Measurements from ENCODE around the gene MIDN.
"Not testable (repeated sequence)": the region's sequence is repeated elsewhere in the genome, so short reads cannot be mapped to it uniquely, and the experiment has no call there.

The MIDN gene

DNA sequence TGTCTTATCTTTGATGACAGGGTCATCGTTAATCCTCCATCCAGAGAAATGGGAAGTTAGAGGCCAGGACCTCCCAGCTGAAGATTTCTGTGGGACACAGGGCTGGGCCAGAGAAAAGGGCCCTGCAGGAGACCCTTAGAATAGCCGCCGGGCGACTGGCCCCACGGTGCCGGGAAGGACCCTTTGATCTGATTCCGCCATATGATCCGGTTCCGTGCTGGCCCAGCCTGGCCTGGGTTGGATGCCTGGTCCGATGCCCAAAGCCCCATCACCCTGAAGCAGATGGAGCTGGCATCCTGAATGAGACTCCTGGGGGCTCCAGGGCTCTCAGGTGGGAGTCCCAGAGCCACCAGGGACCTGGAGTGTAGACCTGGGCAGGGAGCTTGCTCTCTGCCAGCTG is 48.9 kb upstream of the MIDN start:
- Histone ChIP-seq H3K4me1 (ENCODE audit: control insufficient read depth, insufficient read depth, low read length) (peaks cover 7% of the 10 kb centered on the region), H3K4me3 (ENCODE audit: low read depth, low read length) (no peak overlapping the region), H3K9me3 (ENCODE audit: control insufficient read depth, insufficient read depth, low read depth, low read length) (no peaks in the 10 kb centered on the region), H3K27ac (ENCODE audit: extremely low read depth, low read depth, low read length) (no peak overlapping the region), H3K36me3 (ENCODE audit: control insufficient read depth in 2 of 2, insufficient read depth in 1 of 2, low read length in 2 of 2) (no peaks in the 10 kb centered on the region)
- ChIA-PET POLR2A (interaction anchor here (0.6 to 1.4 kb wide), 2 partner anchors 69 to 94 kb away, joined by 4 read pairs; partner anchors contain the start of gene CIRBP), CTCF (interaction anchor here (0.6 to 1.8 kb wide), 3 partner anchors 25 to 198 kb away, joined by 3 to 12 read pairs (median 4); no protein-coding TSS in a partner anchor)
- TF ChIP-seq ZNF677 (tag by site-specific recombination; IDR thresholded peaks at IDR 0.05) = no peak
- no peak for TF ChIP-seq ZNF24 (tag by site-specific recombination; IDR thresholded peaks at IDR 0.05)
- TF ChIP-seq ZIC2 (tag by site-specific recombination; IDR thresholded peaks at IDR 0.05) = no peak
- TF ChIP-seq, protein P1, sequence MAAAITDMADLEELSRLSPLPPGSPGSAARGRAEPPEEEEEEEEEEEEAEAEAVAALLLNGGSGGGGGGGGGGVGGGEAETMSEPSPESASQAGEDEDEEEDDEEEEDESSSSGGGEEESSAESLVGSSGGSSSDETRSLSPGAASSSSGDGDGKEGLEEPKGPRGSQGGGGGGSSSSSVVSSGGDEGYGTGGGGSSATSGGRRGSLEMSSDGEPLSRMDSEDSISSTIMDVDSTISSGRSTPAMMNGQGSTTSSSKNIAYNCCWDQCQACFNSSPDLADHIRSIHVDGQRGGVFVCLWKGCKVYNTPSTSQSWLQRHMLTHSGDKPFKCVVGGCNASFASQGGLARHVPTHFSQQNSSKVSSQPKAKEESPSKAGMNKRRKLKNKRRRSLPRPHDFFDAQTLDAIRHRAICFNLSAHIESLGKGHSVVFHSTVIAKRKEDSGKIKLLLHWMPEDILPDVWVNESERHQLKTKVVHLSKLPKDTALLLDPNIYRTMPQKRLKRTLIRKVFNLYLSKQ (tag by site-specific recombination; IDR thresholded peaks at IDR 0.05; ENCODE audit: borderline replicate concordance) = no peak
- TF ChIP-seq YY2 (tag by site-specific recombination; IDR thresholded peaks at IDR 0.05) = no peak
- no peak for TF ChIP-seq ZNF544 (tag by site-specific recombination; IDR thresholded peaks at IDR 0.05)
- no peak for TF ChIP-seq HOXD13 (CRISPR knock-in tag; IDR thresholded peaks at IDR 0.05; ENCODE audit: borderline replicate concordance)
- TF ChIP-seq SP7 (tag by site-specific recombination; IDR thresholded peaks at IDR 0.05) = no peak
- TF ChIP-seq SP2 (tag by site-specific recombination; IDR thresholded peaks at IDR 0.05) = no peak
- no peak for TF ChIP-seq ZNF629 (tag by site-specific recombination; IDR thresholded peaks at IDR 0.05)
- TF ChIP-seq ZFP41 (tag by site-specific recombination; IDR thresholded peaks at IDR 0.05; ENCODE audit: borderline replicate concordance) = no peak
- TF ChIP-seq ZNF664 (tag by site-specific recombination; IDR thresholded peaks at IDR 0.05) = no peak
- TF ChIP-seq, protein P2, sequence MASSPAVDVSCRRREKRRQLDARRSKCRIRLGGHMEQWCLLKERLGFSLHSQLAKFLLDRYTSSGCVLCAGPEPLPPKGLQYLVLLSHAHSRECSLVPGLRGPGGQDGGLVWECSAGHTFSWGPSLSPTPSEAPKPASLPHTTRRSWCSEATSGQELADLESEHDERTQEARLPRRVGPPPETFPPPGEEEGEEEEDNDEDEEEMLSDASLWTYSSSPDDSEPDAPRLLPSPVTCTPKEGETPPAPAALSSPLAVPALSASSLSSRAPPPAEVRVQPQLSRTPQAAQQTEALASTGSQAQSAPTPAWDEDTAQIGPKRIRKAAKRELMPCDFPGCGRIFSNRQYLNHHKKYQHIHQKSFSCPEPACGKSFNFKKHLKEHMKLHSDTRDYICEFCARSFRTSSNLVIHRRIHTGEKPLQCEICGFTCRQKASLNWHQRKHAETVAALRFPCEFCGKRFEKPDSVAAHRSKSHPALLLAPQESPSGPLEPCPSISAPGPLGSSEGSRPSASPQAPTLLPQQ (tag by site-specific recombination; IDR thresholded peaks at IDR 0.05) = no peak
- no peak for TF ChIP-seq ZNF707 (tag by site-specific recombination; IDR thresholded peaks at IDR 0.05)
- no peak for TF ChIP-seq ZNF626 (tag by site-specific recombination; IDR thresholded peaks at IDR 0.05)
- no peak for TF ChIP-seq ZNF416 (tag by site-specific recombination; IDR thresholded peaks at IDR 0.05)
- TF ChIP-seq ZNF654 (tag by site-specific recombination; IDR thresholded peaks at IDR 0.05; ENCODE audit: low read depth) = no peak
- no peak for TF ChIP-seq ZNF211 (tag by site-specific recombination; IDR thresholded peaks at IDR 0.05; ENCODE audit: low read depth)
- no peak for TF ChIP-seq SCRT2 (tag by site-specific recombination; IDR thresholded peaks at IDR 0.05)
- TF ChIP-seq GLI2 (tag by site-specific recombination; IDR thresholded peaks at IDR 0.05; ENCODE audit: borderline replicate concordance, low read depth) = no peak

DNA sequence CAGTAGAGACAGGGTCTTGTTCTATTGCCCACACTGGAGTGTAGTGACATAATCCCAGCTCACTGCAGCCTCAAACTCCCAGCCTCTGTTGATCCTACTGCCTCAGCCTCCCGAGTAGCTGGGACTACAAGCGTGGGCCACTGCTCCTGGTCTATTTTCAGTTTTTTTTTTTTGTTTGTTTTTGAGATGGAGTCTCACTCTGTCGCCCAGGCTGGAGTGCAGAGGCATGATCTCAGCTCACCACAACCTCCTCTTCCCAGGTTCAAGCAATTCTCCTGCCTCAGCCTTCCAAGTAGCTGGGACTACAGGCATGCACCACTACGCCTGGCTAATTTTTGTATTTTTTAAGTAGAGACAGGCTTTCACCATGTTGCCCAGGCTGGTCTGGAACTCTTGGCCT is 47.8 kb upstream of the MIDN start:
- POLR2A ChIA-PET = interaction anchor here (1.4 kb wide), 1 partner anchor 68 kb away, joined by 4 read pairs; the partner anchor contains the start of gene CIRBP
- not testable (repeated sequence) for H3K9me3 ChIP-seq (ENCODE audit: control insufficient read depth, insufficient read depth, low read depth, low read length); H3K36me3 ChIP-seq (ENCODE audit: control insufficient read depth in 2 of 2, insufficient read depth in 1 of 2, low read length in 2 of 2); H3K27ac ChIP-seq (ENCODE audit: extremely low read depth, low read depth, low read length); H3K4me1 ChIP-seq (ENCODE audit: control insufficient read depth, insufficient read depth, low read length); H3K4me3 ChIP-seq (ENCODE audit: low read depth, low read length)
- TF ChIP-seq SP7 (tag by site-specific recombination; IDR thresholded peaks at IDR 0.05) (peak; percentile 9; the same call in 1 of the 2 replicates), SCRT2 (tag by site-specific recombination; IDR thresholded peaks at IDR 0.05) (0 out of 2 replicates have a peak, but pooled peaks have one; percentile 20), ZNF394 (tag by site-specific recombination; IDR thresholded peaks at IDR 0.05; ENCODE audit: borderline replicate concordance) (peak; percentile 53; the same call in 1 of the 2 replicates), ZNF366 (tag by site-specific recombination; conservative IDR thresholded peaks at IDR 0.05) (0 out of 2 replicates have a peak, but pooled peaks have one; percentile 13), ZEB2 (tag by site-specific recombination; IDR thresholded peaks at IDR 0.05) (0 out of 2 replicates have a peak, but pooled peaks have one; percentile 14), ZNF629 (tag by site-specific recombination; IDR thresholded peaks at IDR 0.05) (0 out of 2 replicates have a peak, but pooled peaks have one; percentile 36), ZNF707 (tag by site-specific recombination; IDR thresholded peaks at IDR 0.05) (peak; percentile 59; the same call in 1 of the 2 replicates), OSR2 (tag by site-specific recombination; IDR thresholded peaks at IDR 0.05) (peak; percentile 99), ZNF600 (tag by site-specific recombination; IDR thresholded peaks at IDR 0.05) (peak; percentile 92), ZFHX2 (tag by site-specific recombination; conservative IDR thresholded peaks at IDR 0.05) (peak; percentile 70), ZBTB17 (tag by site-specific recombination; IDR thresholded peaks at IDR 0.05) (peak; percentile 71), ZNF335 (tag by site-specific recombination; conservative IDR thresholded peaks at IDR 0.05) (peak; percentile 73), EGR2 (tag by site-specific recombination; IDR thresholded peaks at IDR 0.05; ENCODE audit: low read depth) (peak; percentile 61)
- TF ChIP-seq, protein P2 (tag by site-specific recombination; IDR thresholded peaks at IDR 0.05) = peak; percentile 31; the same call in 1 of the 2 replicates
- CTCF ChIA-PET = interaction anchor here (0.9 to 1.8 kb wide), 2 partner anchors 44 to 87 kb away, joined by 3 to 12 read pairs; no protein-coding TSS in a partner anchor
